Stomach (tissue), 4 donors: ENCODE data around the gene ERC2.

Experiments used
- POLR2A ChIP-seq, 4 donors: fragments of 450-650 bp; IDR thresholded peaks; one replicate each; pipeline ENCODE4 v1.6.1; 2016; ENCODE audit warnings: antibody characterized with exemption in 4 of 4, control low read depth in 2 of 4, mild to moderate bottlenecking in 1 of 4, moderate library complexity in 1 of 4
- POLR2AphosphoS5 ChIP-seq, 3 donors: sonication (generic); formaldehyde crosslinking; IDR thresholded peaks; one replicate each; pipeline ENCODE4 v1.6.1; 2016; ENCODE audit warnings: antibody characterized with exemption in 3 of 3
- TF ChIP-seq, protein P1 (sequence below), 7 experiments: fragments of 450-650 bp in 4 of 7; fragments of 200-600 bp in 3 of 7; sonication (generic) in 3 of 7; IDR thresholded peaks; one replicate each; pipeline ENCODE4 v1.5.1; 2016 to 2019; ENCODE audit warnings: antibody characterized with exemption in 7 of 7, control low read depth in 2 of 7, mild to moderate bottlenecking in 1 of 7

DNA sequence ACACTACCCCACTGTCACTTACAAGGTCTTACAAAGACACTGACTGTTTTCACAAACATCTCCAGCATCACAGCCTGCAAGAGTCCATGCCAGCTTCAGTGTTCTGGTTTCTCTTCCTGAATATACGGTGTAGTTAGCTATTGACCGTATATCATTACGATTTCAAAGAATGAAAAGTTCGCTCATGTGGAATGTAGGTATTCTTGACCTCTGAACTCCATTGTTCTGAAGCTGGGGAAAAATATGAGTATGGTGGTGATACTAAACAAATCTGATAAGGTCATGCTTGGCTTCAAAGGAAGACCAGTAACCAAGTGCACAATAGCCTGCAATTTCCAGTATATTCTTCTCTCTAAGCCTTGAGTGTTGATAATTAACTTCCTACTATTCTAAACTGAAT, 665.5 kb downstream of the ERC2 start:
- TF ChIP-seq POLR2A (IDR thresholded peaks at IDR 0.05) (no peak), POLR2AphosphoS5 (IDR thresholded peaks at IDR 0.05) (no peak)
- TF ChIP-seq, protein P1, sequence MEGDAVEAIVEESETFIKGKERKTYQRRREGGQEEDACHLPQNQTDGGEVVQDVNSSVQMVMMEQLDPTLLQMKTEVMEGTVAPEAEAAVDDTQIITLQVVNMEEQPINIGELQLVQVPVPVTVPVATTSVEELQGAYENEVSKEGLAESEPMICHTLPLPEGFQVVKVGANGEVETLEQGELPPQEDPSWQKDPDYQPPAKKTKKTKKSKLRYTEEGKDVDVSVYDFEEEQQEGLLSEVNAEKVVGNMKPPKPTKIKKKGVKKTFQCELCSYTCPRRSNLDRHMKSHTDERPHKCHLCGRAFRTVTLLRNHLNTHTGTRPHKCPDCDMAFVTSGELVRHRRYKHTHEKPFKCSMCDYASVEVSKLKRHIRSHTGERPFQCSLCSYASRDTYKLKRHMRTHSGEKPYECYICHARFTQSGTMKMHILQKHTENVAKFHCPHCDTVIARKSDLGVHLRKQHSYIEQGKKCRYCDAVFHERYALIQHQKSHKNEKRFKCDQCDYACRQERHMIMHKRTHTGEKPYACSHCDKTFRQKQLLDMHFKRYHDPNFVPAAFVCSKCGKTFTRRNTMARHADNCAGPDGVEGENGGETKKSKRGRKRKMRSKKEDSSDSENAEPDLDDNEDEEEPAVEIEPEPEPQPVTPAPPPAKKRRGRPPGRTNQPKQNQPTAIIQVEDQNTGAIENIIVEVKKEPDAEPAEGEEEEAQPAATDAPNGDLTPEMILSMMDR (IDR thresholded peaks at IDR 0.05) = no peak
